Suppressor macrophage treated with lipopolysaccharide for 4 hours (primary cell): ENCODE measurements around the gene MIPEP.
"Not testable (repeated sequence)": the region's sequence is repeated elsewhere in the genome, so short reads cannot be mapped to it uniquely, and the experiment has no call there.

Experiments
- DNase-seq: peaks from one replicate; pipeline ENCODE4 v3.0.0-alpha.2; 2020

Gene MIPEP

DNA sequence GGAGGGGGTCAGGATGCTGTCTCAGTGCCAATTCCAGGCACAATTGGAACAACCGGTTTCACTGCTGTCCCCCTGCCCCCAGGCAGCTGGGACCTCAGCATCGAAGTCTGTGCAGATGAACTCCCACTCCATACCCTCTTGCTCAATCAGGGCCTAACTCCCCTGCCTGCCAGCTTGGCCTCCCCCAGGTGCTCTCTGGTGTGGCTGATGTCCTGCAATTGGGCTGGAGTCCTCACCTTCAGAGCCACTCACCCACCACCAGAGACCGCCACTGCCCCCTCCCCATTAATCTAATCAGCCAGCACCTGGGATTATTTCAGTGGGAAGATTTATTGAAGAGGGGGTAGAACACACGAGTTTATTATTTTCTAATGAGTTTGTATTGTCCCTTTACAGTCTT, 118.8 kb downstream of the MIPEP start:
- no peak for DNase-seq

DNA sequence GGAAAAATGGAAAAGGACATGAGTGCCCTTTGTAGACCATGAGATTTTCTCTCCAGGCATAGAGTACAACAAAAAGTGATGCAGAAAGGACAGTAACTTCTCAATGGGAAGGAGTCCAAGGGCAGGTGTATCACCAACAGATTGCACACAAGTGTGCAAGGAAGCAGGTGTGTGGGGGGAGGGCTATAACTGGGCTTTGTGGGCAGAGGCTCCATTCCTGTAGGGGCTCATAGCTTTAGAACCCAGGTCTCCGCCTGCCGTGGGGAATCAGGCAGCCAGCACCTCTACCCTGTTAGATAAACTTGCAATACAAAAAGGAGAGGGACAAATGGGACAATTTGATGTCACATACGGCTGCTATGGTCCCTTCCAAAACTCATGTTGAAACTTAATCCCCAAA, 119.8 kb downstream of the MIPEP start:
- no peak for DNase-seq

DNA sequence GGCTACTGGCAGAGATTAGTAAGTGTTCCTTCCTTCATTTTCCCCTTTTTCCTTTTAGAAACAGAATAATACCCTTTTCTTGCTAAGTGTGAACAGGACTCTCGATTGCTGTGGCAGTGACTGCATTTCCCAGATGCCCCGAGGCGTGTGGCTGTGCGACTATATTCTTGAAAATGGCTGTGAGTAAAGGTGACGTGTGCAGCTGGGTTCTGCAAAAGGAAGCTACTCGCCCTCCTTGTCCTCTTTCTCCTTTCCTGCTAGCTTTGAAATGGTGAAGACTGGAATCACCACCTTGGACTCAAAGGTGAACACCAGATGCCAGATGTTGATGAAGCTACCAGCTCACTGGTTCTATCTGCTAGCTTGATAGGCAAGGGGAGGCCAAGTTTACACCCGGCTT, 121.4 kb downstream of the MIPEP start:
- no peak for DNase-seq

DNA sequence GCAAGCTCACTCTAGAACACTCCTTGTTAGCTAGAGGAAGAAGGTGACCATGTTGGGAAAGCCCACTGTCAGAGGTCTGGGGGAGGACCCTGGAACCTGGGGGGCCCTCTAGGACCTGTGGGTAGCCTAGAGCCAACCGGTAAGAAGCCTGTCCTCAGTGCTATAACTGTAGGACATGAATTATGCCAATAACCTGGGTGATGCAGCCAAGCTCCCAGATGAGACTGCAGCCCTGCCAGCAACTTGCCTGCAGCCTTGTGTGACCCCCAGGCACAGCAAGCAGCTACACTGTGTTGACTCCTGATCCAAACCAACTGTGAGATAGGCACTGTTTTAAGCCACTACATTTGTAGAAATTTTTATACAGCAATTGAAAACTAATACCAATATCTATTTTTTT, 122.3 kb downstream of the MIPEP start:
- DNase-seq, result no peak

DNA sequence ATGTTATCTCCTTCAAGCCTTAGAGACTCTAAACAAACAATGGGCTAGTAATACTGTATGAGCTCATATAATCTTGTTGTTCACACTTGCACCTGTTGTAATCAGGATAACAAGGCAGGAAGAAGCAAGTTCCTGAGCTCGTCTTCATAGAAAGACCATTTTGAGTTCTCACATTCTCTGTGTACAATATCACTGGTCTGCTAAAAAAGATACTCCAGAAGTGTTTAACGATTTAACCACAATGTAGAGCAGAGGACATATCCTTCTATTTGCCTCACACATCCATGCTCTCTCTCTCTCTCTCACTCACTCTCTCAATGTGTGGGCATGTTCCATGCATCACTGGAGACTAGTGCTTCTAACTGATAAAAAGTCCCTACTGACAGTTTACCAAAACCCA, 122.9 kb downstream of the MIPEP start:
- DNase-seq, result no peak

DNA sequence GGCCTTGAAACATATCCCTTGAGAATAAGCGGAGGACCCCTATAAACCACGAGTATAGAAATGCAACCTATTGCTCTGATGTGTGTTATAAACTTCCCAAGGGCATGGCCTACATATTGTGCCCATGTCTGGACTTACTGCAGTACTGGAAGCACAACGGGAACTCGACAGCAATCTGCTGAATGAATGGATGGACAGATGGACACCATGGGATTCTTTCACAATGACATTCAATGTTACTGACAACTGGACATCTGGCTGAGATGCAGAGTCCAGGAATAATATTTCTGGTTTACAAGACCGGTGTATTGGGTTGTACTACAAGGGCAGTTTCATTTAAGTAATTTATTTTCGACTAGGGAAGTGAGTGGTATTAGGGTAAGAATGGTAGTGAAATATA, 123.7 kb downstream of the MIPEP start:
- no peak for DNase-seq

DNA sequence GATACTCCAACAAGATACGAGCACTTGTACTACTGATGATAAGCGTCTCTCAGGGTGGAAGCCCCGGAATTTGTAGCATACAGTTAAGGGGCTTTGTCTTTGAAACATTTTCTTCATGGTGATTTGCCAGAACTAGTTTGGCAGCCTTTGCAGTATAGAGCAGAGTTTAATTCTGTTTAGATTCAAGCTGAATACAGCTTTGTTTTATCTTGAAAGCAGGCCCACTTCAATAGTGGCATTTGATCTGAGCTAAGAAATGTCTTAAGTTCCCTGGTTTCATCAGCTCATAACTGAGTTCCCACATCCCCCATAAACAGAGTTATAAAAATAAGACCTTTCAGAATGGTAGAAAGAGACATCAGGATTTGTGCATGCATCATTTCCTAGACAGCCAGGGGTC, 125.9 kb downstream of the MIPEP start:
- DNase-seq, result no peak

DNA sequence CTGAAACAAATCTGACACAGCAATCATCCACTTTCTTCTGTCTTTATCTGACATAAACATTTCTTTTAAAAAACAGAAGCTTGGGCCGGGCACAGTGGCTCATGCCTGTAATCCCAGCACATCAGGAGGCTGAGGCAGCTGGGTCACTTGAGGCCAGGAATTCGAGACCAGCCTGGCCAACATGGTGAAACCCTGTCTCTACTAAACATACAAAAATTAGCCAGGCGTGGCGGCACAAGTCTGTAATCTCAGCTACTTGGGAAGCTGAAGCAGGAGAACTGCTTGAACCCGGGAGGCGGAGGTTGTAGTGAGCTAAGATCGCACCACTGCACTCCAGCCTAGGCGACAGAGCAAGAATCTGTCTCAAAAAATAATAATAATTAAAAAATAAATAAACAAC, 127.4 kb downstream of the MIPEP start:
- not testable (repeated sequence) for DNase-seq

DNA sequence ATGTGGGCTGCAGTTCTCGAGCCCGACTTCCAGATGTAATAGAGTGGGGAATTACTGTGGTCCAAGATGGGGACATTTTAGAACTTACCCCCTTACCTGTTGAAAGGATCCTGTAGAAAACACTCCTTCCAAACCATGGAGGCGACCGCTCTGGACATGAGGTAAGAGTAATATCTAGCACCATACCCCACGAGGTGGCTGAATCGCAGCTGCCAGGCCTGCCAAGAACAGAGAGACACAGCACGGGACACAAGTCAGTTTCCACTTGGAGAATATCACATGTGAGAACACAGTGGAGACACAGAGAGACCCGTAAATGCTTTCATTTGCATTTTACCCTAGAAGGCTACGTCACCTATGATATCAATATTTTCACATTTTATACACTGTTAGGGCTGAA, 129.2 kb downstream of the MIPEP start:
- DNase-seq, result no peak

DNA sequence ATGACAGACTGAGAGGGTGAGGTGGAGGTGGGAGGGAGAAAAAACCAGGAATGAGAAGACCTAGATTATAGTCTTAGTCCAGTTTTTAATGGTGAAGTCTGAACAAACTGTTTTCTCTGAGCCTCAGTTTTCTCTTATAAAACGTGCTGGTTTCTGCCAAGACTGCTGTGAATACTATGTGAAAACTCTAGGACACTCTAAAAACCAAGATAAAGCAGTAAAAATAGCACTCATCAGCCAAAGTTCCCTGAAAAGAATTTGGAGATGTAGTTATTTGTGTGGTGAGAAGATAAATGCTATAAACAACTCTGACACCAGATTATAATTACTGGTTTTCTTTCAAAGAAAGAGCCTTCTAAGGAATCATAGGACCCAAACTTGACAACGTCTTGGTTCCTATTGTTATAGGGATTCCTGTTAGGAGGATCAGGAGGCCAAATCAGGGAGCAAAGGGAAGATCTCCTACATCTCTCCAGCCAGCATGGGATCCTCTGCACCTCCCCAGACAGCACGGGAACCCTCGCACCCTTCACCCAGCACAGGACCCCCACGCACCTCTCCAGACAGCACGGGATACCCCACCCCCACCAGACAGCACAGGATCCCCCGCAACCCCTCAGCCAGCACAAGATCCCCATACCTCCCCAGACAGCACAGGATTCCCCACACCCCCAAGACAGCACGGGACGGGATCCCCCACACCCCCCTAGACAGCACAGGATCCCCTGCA, 130.2 kb downstream of the MIPEP start:
- no peak for DNase-seq

DNA sequence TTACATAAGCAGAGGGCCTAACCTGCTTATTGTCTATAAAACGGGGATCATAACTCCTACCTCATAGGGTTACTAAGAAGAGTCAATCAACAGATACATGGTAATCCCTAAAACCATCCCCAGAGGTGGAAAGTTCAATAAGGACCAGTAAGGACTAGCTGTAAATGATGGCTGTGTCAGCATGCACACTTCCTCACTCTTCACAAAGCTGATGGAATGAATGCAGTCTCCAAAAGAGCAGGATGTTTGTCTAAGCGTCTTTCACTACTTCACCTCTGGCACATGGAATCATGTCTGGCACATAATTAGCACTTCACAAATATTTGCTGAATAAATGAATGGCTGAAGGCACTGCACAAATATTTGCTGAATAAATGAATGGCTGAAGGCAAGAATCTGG, 134.2 kb downstream of the MIPEP start:
- DNase-seq, result no peak

DNA sequence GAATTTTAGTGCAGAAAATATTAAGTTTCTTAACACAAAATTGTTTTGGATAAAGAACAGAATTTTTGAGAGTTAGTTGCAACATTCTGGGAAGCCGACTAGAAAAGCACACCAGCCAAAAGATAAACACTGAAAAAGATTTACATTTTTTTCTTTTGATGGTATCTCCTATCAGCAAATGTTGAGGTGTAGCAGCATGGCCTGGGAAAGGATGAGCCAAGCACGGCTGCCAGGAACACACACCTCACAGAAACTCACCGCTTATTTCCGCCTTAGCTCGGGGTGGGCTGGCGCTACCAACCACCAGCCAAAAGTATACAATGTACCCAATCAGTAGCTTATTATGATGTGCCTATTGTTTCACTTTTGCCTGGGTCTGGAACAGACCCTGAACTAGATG, 134.7 kb downstream of the MIPEP start:
- no peak for DNase-seq

DNA sequence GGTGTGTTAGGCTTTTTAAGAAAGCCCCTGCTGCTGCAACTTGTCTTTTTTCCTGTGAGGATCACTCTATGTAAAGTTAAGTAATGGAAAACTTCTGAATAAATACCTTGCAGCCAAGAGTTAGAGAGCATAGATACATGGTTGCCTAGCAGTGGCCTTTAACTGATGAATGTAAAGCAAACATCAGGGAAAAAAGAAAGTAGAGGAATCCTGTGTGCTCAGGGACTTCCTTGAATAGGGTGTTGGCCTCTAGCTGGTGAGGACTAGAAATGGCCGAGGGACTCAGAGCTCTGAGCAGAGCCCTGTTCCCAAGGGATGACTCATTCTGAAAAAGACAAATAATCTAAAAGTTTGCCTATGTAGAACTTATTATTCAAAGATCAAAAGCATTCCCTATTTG, 135.7 kb downstream of the MIPEP start:
- no peak for DNase-seq

DNA sequence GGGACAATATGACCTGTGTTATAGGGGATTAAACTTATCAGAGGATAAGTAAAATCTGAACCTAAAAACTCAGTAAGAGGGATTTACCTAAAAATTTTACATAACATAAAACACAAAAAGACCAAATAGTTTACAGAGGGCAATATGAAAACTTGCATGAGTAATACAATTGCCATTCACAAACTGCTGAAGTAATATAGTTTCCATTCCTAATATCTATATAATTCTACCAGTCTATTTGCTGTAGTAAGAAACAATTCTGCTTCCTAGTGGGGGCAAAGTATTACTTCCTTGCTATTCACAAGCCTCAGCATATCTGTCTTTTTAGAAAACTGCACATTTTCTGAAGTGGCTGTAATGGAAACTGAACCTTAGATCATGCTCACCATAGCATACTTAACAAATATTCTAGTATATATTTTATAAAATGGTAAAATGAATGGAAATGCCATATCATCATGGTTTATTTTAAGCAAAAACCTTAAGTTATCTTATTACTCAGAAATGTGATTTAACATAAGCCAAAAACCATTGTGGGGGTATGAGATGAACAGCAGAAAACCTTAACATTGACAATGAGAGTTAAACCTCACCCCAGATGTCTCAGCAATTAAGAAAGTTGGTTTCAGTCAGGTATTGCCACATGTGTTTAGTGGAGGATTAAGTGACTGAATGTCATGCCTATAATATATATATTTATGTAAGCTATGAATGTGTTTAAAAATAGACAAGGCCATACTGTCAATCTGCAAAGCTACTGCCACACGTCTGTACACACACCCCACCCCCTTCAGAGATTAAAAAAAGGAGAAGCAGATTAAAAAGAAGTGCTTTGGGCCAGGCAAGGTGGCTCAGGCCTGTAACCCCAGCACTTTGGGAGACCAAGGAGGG, 136.8 kb downstream of the MIPEP start:
- no peak for DNase-seq

DNA sequence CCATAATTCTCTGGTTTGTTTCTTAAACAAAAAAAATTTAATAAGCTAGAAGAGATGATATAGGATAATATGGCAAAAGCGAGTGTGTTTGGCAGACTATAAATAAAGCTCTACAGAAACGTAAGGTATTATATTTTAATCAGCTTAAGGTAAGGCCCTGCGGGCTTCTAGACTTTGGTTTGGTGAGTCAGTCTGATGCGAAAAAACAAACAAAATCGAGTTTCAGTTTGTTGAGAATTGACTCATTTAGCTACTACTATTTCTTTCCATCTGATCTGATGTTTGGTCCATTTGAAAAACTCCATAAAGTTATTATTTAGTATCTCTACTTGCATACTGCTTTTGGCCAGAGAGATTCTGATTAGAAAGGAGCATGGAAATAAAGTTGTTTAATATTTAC, 138.0 kb downstream of the MIPEP start:
- no peak for DNase-seq

DNA sequence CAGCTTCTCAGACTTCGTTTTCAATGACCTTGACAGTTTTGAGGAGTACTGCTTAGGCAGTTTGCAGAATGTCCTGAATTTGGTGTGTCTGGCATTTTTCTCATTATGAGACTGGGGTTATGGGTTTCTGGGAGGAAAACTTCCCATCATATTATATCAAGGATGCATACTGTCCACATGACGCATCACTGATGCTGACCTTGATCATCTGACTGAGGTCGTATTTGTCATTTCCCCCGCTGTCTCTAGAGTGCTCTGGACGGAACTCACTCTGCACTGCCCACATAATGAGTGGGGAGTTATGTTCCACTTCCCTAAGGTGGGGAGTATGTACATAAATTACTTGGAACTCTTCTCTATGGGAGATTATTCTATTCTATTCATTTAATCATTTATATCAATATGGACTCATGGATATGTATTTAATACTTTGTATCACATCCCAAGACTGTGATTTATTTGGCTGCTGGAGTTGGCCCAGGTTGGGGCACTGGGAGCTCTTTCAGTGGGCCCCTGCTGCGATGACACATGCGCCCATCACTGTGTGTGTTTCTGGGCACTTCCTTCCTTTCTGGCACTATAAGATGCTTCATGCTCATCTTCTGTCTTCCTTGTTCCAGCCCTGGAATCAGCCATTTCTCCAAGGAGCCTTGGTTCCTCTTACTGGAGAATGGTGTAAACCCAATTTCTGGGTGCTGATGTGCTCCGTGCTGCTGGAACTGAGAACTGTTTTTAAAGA, 138.6 kb downstream of the MIPEP start:
- no peak for DNase-seq

DNA sequence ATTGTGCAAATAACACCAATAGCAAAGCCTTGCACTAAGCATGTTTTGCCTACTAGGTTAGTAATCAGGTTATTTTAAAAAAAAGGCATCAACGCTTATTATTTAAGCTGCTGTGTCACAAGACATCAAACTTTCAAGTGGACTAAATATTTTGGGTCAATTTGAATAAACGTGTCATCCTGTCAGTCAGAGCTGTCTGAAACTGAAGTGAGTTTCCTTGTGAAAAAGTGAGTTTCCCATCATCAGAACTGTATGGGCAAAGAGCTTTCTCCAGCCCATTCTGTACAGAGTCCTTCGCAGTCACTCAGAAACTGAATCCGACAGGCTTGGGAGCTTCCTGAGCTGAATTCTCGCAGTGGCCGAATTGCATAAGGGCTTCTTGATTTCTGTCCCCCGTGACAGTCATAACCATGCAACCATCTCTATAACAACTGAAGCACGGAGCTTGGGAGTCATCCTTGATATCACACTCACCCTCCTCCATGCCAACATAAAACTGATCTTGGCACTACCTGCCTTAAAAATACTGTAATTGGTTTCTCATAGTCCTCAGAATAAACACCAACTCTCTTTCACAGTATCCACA, 139.8 kb downstream of the MIPEP start:
- DNase-seq, result no peak

DNA sequence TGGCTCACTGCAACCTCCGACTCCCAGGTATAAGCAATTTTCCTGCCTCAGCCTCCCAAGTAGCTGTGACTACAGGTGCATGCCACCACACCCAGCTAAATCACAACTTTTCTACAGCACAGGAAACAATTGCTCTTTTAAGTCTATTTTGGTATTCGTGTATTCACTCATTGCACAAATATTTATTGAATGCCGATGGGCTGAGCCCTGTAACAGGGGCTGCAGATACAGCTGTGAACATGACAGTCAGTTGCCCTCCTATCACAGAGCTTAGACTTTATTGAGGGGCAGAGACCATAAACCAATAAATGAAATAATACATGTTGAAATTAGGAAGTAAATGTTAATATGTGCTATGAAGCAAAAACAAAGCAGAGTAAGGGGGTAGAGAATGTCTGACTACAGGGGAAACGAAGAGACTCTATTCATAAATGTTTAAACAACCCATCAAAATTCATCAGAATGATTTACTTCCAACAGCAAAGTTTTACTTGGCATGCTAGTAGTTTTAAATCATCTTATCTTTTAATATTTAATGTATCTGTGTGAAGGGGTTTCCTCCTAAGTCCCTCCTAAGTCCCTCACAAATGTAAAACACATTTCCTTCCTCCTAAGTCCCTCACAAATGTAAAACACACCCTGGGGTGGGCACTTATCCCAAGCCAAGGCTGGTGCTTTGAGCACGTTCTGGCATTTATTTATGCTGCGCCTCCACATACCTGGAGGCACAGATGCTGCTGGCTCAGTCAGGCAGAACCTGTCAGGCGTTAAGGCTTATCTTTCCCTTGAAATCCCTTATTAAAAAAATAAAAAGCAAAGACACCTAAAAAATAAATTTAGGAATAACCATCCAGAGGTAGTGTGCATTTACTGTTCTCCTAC, 140.8 kb downstream of the MIPEP start:
- no peak for DNase-seq

DNA sequence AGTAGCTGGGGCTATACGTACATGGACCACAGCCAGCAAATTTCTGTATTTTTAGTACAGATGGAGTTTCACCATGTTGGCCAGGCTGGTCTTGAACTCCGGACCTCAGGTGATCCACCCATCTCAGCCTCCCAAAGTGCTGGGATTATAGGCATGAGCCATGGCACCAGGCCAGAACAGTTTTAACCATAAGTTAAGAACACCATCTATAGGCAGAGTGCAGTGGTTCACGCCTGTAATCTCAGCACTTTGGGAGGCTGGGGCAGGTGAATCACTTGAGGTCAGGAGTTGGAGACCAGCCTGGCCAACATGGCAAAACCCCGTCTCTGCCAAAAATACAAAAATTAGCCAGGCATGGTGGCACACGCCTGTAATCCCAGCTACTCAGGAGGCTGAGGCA, 143.1 kb downstream of the MIPEP start:
- DNase-seq, result not testable (repeated sequence)

DNA sequence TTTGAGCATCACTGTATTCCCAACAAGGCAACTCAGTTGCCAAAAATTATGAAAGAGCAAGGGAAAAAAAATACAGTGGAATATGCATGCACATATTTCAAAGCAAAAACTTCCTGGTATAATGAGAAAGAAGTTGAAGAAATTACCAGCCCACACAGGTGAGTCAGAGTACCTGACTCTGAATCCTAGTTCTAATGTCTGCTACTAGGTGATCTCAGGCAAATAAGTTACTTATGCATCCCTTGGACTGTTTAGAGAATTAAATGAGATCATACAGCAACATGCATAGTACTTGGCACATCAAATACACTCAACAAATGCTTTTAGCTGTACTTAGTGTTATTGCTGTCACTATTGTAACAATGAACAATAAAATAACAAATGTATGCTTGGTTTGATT, 144.9 kb downstream of the MIPEP start:
- no peak for DNase-seq

DNA sequence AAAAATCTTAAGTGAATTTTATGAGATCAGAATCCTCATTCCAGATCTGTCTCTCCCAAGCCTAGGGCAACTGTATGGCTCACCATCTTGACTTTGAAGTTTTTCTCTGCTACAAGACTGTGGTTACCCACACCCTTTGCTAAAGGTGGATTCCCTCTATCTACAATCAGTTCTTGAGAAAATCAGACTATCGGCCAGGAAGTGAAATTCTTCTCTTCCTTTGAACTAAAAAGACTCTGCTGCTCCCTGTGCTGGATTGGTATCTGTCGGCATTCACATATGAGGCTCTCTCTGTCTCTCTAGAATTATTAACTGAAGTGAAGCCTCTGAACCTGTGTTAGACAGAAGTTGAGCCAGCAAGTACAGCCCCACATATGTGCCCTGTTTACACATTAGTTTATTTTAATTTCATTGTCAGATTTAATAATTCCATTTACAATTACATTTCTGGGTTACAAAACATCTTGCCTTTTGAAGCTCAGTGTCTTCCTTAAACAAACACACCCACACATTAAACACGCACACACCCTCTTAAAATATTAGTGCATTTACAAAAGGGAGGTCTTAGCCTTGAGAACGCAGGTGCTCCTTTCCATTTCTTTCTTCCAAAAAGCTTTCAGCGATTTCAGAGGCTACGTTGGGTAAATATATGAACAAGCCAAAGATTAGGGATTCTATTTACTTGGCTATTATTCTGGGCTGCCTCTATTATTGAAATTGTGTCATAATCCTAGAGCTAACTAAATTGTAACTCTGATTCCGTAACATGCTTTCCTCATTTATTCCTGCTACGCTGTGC, 145.7 kb downstream of the MIPEP start:
- no peak for DNase-seq
